Neural progenitor cell (in vitro differentiated cells): ENCODE measurements around the gene THBS4. TPM values are rescaled to one million over a fixed set of nuclear protein-coding genes. Genes with fewer than 3 reads are reported as not detected.

Experiments
- DNase-seq: peaks from one replicate; pipeline ENCODE4 v3.0.0-alpha.2; 2016; ENCODE audit warnings: low spot score
- H2AFZ ChIP-seq: fragments of 200-600 bp; sonication (generic); replicated peaks from 2 replicates; pipeline ENCODE4 v1.6.1; 2016; ENCODE audit warnings: antibody characterized with exemption
- H3F3A ChIP-seq: fragments of 200-600 bp; sonication (generic); 2 replicates; pipeline ENCODE4 v1.6.1; 2016; ENCODE audit warnings: antibody characterized with exemption, low read depth
- H3K27ac ChIP-seq: fragments of 200-600 bp; sonication (generic); 2 replicates; pipeline ENCODE4 v1.5.1; 2016; ENCODE audit warnings: mild to moderate bottlenecking
- H3K27me3 ChIP-seq: fragments of 200-600 bp; sonication (generic); 2 replicates; pipeline ENCODE4 v1.6.1; 2016; ENCODE audit warnings: mild to moderate bottlenecking, moderate library complexity
- H3K36me3 ChIP-seq: fragments of 200-600 bp; sonication (generic); 2 replicates; pipeline ENCODE4 v1.5.1; 2016
- H3K4me1 ChIP-seq: fragments of 200-600 bp; sonication (generic); 2 replicates; pipeline ENCODE4 v1.6.1; 2016; ENCODE audit warnings: mixed run types
- H3K4me2 ChIP-seq: fragments of 200-600 bp; sonication (generic); 2 replicates; pipeline ENCODE4 v1.6.1; 2016
- H3K4me3 ChIP-seq: fragments of 200-600 bp; sonication (generic); 2 replicates; pipeline ENCODE4 v1.5.1; 2016
- H3K79me2 ChIP-seq: fragments of 200-600 bp; sonication (generic); 2 replicates; pipeline ENCODE4 v1.6.1; 2016; ENCODE audit warnings: low read depth
- H3K9ac ChIP-seq: fragments of 200-600 bp; sonication (generic); 2 replicates; pipeline ENCODE4 v1.6.1; 2016
- H3K9me3 ChIP-seq: fragments of 200-600 bp; sonication (generic); 2 replicates; pipeline ENCODE4 v1.5.1; 2016; ENCODE audit warnings: low read depth
- H4K20me1 ChIP-seq: fragments of 200-600 bp; sonication (generic); 2 replicates; pipeline ENCODE4 v1.6.1; 2016; ENCODE audit warnings: low read depth
- H3K27ac Mint-ChIP-seq: 3 replicates; pipeline ENCODE4 v1.8.0; 2021; ENCODE audit warnings: mixed read lengths
- H3K27me3 Mint-ChIP-seq: 2 replicates; pipeline ENCODE4 v1.8.0; 2022; ENCODE audit warnings: low read depth, mild to moderate bottlenecking, inconsistent platforms, moderate library complexity, mixed read lengths; ENCODE audit not compliant: insufficient read depth
- H3K36me3 Mint-ChIP-seq: 3 replicates; pipeline ENCODE4 v1.8.0; 2021; ENCODE audit warnings: mixed read lengths
- H3K4me1 Mint-ChIP-seq: 3 replicates; pipeline ENCODE4 v1.8.0; 2021; ENCODE audit warnings: mixed read lengths
- H3K4me3 Mint-ChIP-seq: 3 replicates; pipeline ENCODE4 v1.8.0; 2021; ENCODE audit warnings: mild to moderate bottlenecking, moderate library complexity, mixed read lengths
- H3K9me3 Mint-ChIP-seq: 3 replicates; pipeline ENCODE4 v1.8.0; 2020; ENCODE audit warnings: mixed read lengths
- CTCF ChIP-seq: fragments of 200-600 bp; sonication (generic); IDR thresholded peaks from 2 replicates; pipeline ENCODE4 v1.5.1; 2017; ENCODE audit warnings: antibody characterized with exemption, mild to moderate bottlenecking
- EZH2 ChIP-seq: fragments of 200-600 bp; sonication (generic); IDR thresholded peaks from 2 replicates; pipeline ENCODE4 v1.6.1; 2017; ENCODE audit warnings: antibody characterized with exemption, mild to moderate bottlenecking, moderate library complexity
- EZH2phosphoT487 ChIP-seq: fragments of 200-600 bp; sonication (generic); IDR thresholded peaks from 2 replicates; pipeline ENCODE4 v1.6.1; 2017; ENCODE audit warnings: antibody characterized with exemption
- total RNA-seq: library from RNA; depleted of rRNA; stranded (reverse); fragments of >200 nt; gene quantifications from 2 replicates; pipeline ENCODE4 v1.2.3, GENCODE V29; 2015; ENCODE audit warnings: low replicate concordance

Gene THBS4
- total RNA-seq, 1 donor from 2014 or later: 31.6 TPM

- Histone ChIP-seq H3K27ac (peak within 1 kb of the TSS; percentile 96), H3K4me3 (peak within 1 kb of the TSS; percentile 86), H3K9me3 (no peaks in the 10 kb centered on the region), H3K4me2 (peak within 1 kb of the TSS; percentile 94), H3K9ac (peak within 1 kb of the TSS; percentile 86), H4K20me1 (no peaks in the 10 kb centered on the region), H2AFZ (peak within 1 kb of the TSS; percentile 90), H3K36me3 (peaks cover 12% of the 10 kb centered on the region), H3F3A (peaks cover 11% of the 10 kb centered on the region), H3K79me2 (peaks cover 26% of the 10 kb centered on the region), H3K27me3 (no peaks in the 10 kb centered on the region), H3K4me1 (peaks cover 16% of the 10 kb centered on the region)
- Mint-ChIP-seq H3K4me1 (peaks cover 20% of the 10 kb centered on the region), H3K9me3 (no peaks in the 10 kb centered on the region), H3K27ac (peak within 1 kb of the TSS; percentile 88), H3K27me3 (no peaks in the 10 kb centered on the region), H3K36me3 (peaks cover 10% of the 10 kb centered on the region), H3K4me3 (peak within 1 kb of the TSS; percentile 93)
- DNase-seq: peak; percentile 93
- no peak for TF ChIP-seq EZH2phosphoT487
- peak; percentile 24 for TF ChIP-seq EZH2
Measured at GRCh38 chr5:79990598-79991507, 44.3 kb upstream of the THBS4 start, which contains the start of gene MTX3. Gene MTX3 (minus strand): TSS chr5:79991262. CDS start chr5:79991238, 24 bp downstream.

GRCh38 chr5:79992891-79993657 is 42.1 kb upstream of the THBS4 start:
- TF ChIP-seq EZH2 (no peak), CTCF (no peak), EZH2phosphoT487 (no peak)
- H3K4me2 ChIP-seq: no peak overlapping the region
- peaks cover 16% of the 10 kb centered on the region for H3K4me1 ChIP-seq
- no peak for DNase-seq
- peaks cover 11% of the 10 kb centered on the region for H3F3A ChIP-seq
- H3K27me3 Mint-ChIP-seq: no peaks in the 10 kb centered on the region
- no peaks in the 10 kb centered on the region for H3K9me3 ChIP-seq
- no peak overlapping the region for H3K4me3 Mint-ChIP-seq
- H3K27ac ChIP-seq: no peak overlapping the region
- peaks cover 20% of the 10 kb centered on the region for H3K4me1 Mint-ChIP-seq
- H3K9ac ChIP-seq: no peak overlapping the region
- no peak overlapping the region for H3K27ac Mint-ChIP-seq
- H2AFZ ChIP-seq: no peak overlapping the region
- peaks cover 9% of the 10 kb centered on the region for H3K36me3 ChIP-seq
- H4K20me1 ChIP-seq: no peaks in the 10 kb centered on the region
- peaks cover 3% of the 10 kb centered on the region for H3K36me3 Mint-ChIP-seq
- no peak overlapping the region for H3K4me3 ChIP-seq
- H3K27me3 ChIP-seq: no peaks in the 10 kb centered on the region
- H3K79me2 ChIP-seq: peaks cover 26% of the 10 kb centered on the region
- no peaks in the 10 kb centered on the region for H3K9me3 Mint-ChIP-seq

- Mint-ChIP-seq H3K9me3 (no peaks in the 10 kb centered on the region), H3K4me1 (no peaks in the 10 kb centered on the region), H3K27ac (no peak overlapping the region), H3K27me3 (no peaks in the 10 kb centered on the region), H3K36me3 (no peaks in the 10 kb centered on the region), H3K4me3 (no peak overlapping the region)
- H3K27ac ChIP-seq: no peak overlapping the region
- H3K4me2 ChIP-seq: no peak overlapping the region
- no peak overlapping the region for H3K4me3 ChIP-seq
- H3K9me3 ChIP-seq: no peaks in the 10 kb centered on the region
- TF ChIP-seq EZH2phosphoT487: no peak
- no peak for TF ChIP-seq CTCF
- TF ChIP-seq EZH2: no peak
- no peak for DNase-seq
- no peaks in the 10 kb centered on the region for H3K27me3 ChIP-seq
- no peaks in the 10 kb centered on the region for H3F3A ChIP-seq
- H3K36me3 ChIP-seq: no peaks in the 10 kb centered on the region
- H4K20me1 ChIP-seq: no peaks in the 10 kb centered on the region
- H3K79me2 ChIP-seq: no peaks in the 10 kb centered on the region
- no peak overlapping the region for H2AFZ ChIP-seq
- H3K9ac ChIP-seq: no peak overlapping the region
- H3K4me1 ChIP-seq: peaks cover 20% of the 10 kb centered on the region
Measured at GRCh38 chr5:79999722-80000121, 35.4 kb upstream of the THBS4 start.
